ENCODE measurements around the gene CKAP4. TPM values are rescaled to one million over a fixed set of nuclear protein-coding genes. Genes with fewer than 3 reads are reported as not detected.

Gene CKAP4
- total and polyA plus RNA-seq, 2 experiments from 2014 or later = 139 to 151 TPM

GRCh38 chr12:106223485-106224354, 24.1 kb downstream of the CKAP4 start:
- TF ChIP-seq CTCF (IDR thresholded peaks at IDR 0.05; ENCODE audit: low read depth, low read length) = peak; percentile 91
- peak; percentile 73 to 75 for DNase-seq (ENCODE audit: low read depth in 1 of 2, low spot score in 1 of 2)
- Histone ChIP-seq H3K27ac (no peak overlapping the region), H3K36me3 (no peaks in the 10 kb centered on the region), H3K9me3 (ENCODE audit: low read depth) (no peaks in the 10 kb centered on the region), H3K27me3 (no peaks in the 10 kb centered on the region), H3K4me1 (ENCODE audit: low read depth) (no peaks in the 10 kb centered on the region), H3K4me3 (no peak overlapping the region)

- Histone ChIP-seq H3K27ac (no peak overlapping the region), H3K4me3 (no peak overlapping the region), H3K9me3 (ENCODE audit: low read depth) (no peaks in the 10 kb centered on the region), H3K27me3 (no peaks in the 10 kb centered on the region), H3K36me3 (no peaks in the 10 kb centered on the region), H3K4me1 (ENCODE audit: low read depth) (no peaks in the 10 kb centered on the region)
- DNase-seq (ENCODE audit: low read depth in 1 of 2, low spot score in 1 of 2) = no peak
- no peak for TF ChIP-seq CTCF (IDR thresholded peaks at IDR 0.05; ENCODE audit: low read depth, low read length)
Measured at GRCh38 chr12:106220536-106220935, 27.3 kb downstream of the CKAP4 start.

- no peaks in the 10 kb centered on the region for H3K36me3 ChIP-seq
- H3K9me3 ChIP-seq (ENCODE audit: low read depth) = no peaks in the 10 kb centered on the region
- peaks cover 7% of the 10 kb centered on the region for H3K4me1 ChIP-seq (ENCODE audit: low read depth)
- no peaks in the 10 kb centered on the region for H3K27me3 ChIP-seq
- no peak for DNase-seq (ENCODE audit: low read depth in 1 of 2, low spot score in 1 of 2)
- no peak overlapping the region for H3K4me3 ChIP-seq
- no peak overlapping the region for H3K27ac ChIP-seq
- no peak for TF ChIP-seq CTCF (IDR thresholded peaks at IDR 0.05; ENCODE audit: low read depth, low read length)
Measured at GRCh38 chr12:106219043-106219442, 28.8 kb downstream of the CKAP4 start.

GRCh38 chr12:106217706-106218105, 30.1 kb downstream of the CKAP4 start:
- Histone ChIP-seq H3K36me3 (no peaks in the 10 kb centered on the region), H3K4me3 (no peak overlapping the region), H3K27me3 (no peaks in the 10 kb centered on the region), H3K27ac (no peak overlapping the region), H3K9me3 (ENCODE audit: low read depth) (no peaks in the 10 kb centered on the region), H3K4me1 (ENCODE audit: low read depth) (peaks cover 7% of the 10 kb centered on the region)
- TF ChIP-seq CTCF (IDR thresholded peaks at IDR 0.05; ENCODE audit: low read depth, low read length) = no peak
- DNase-seq (ENCODE audit: low read depth in 1 of 2, low spot score in 1 of 2) = no peak

- no peaks in the 10 kb centered on the region for H3K9me3 ChIP-seq (ENCODE audit: low read depth)
- no peak for DNase-seq (ENCODE audit: low read depth in 1 of 2, low spot score in 1 of 2)
- no peak overlapping the region for H3K27ac ChIP-seq
- H3K4me3 ChIP-seq = no peak overlapping the region
- no peak for TF ChIP-seq CTCF (IDR thresholded peaks at IDR 0.05; ENCODE audit: low read depth, low read length)
- H3K27me3 ChIP-seq = no peaks in the 10 kb centered on the region
- H3K4me1 ChIP-seq (ENCODE audit: low read depth) = peaks cover 7% of the 10 kb centered on the region
- no peaks in the 10 kb centered on the region for H3K36me3 ChIP-seq
Measured at GRCh38 chr12:106214571-106214970, 33.2 kb downstream of the CKAP4 start.

All from cardiac muscle cell (in vitro differentiated cells and primary cell).